ENCODE measurements around the gene TRAPPC6A.

Gene TRAPPC6A

GRCh38 chr19:45147835-45148676, 30.0 kb downstream of the TRAPPC6A start:
- intact Hi-C loops (cut with DNase I; ENCODE audit: low total_unique reads) = no loop called here
- TF ChIP-seq, protein P1, sequence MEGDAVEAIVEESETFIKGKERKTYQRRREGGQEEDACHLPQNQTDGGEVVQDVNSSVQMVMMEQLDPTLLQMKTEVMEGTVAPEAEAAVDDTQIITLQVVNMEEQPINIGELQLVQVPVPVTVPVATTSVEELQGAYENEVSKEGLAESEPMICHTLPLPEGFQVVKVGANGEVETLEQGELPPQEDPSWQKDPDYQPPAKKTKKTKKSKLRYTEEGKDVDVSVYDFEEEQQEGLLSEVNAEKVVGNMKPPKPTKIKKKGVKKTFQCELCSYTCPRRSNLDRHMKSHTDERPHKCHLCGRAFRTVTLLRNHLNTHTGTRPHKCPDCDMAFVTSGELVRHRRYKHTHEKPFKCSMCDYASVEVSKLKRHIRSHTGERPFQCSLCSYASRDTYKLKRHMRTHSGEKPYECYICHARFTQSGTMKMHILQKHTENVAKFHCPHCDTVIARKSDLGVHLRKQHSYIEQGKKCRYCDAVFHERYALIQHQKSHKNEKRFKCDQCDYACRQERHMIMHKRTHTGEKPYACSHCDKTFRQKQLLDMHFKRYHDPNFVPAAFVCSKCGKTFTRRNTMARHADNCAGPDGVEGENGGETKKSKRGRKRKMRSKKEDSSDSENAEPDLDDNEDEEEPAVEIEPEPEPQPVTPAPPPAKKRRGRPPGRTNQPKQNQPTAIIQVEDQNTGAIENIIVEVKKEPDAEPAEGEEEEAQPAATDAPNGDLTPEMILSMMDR (IDR thresholded peaks at IDR 0.05) = no peak
- Histone ChIP-seq H3K9me3 (no peaks in the 10 kb centered on the region), H3K4me3 (no peak overlapping the region), H3K36me3 (peaks cover 31 to 50% (median 46%) of the 10 kb centered on the region in 3 donors), H3K27me3 (peaks cover 0 to 40% of the 10 kb centered on the region in 2 donors), H3K4me1 (peaks cover 3 to 22% (median 17%) of the 10 kb centered on the region in 4 donors), H3K27ac (no peak overlapping the region)
- DNase-seq = no peak

DNA sequence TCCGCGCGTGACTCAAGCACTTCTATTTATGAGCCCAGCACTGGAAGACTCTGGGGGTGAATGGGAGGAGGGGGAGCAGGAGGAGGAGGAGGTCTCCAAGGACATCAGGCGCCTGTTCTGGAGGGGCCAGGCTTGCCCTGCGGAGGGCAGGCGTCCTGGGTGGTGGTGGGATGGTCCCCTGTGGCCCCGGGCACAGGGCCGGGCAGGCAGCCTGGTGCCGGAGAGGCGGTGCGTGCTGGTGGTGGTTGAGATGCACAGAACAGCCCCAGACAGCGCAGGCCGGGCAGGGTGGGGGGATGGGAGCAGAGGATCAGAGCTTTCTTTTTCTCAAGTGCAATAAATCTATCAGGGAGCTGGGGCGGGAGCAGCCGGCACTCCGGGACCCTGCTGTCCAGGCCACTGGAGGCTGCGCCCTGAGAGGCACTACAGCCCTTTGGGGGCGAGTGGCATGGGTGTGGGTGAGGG, 31.3 kb downstream of the TRAPPC6A start:
- Histone ChIP-seq H3K27ac (no peak overlapping the region), H3K27me3 (peaks cover 0 to 27% of the 10 kb centered on the region in 2 donors), H3K4me1 (peaks cover 0 to 9% (median 4%) of the 10 kb centered on the region in 4 donors), H3K36me3 (peaks cover 37 to 63% (median 59%) of the 10 kb centered on the region in 3 donors), H3K4me3 (no peak overlapping the region), H3K9me3 (no peaks in the 10 kb centered on the region)
- intact Hi-C loops (cut with DNase I; ENCODE audit: low total_unique reads) = no loop called here
- TF ChIP-seq, protein P1 (IDR thresholded peaks at IDR 0.05) = no peak
- DNase-seq = no peak

GRCh38 chr19:45146251-45146650, 31.8 kb downstream of the TRAPPC6A start:
- no peak for DNase-seq
- Histone ChIP-seq H3K4me3 (no peak overlapping the region), H3K4me1 (peaks cover 0 to 4% (median 0%) of the 10 kb centered on the region in 4 donors), H3K27me3 (peaks cover 0 to 22% of the 10 kb centered on the region in 2 donors), H3K27ac (no peak overlapping the region), H3K9me3 (no peaks in the 10 kb centered on the region), H3K36me3 (peaks cover 42 to 68% (median 64%) of the 10 kb centered on the region in 3 donors)
- intact Hi-C loops (cut with DNase I; ENCODE audit: low total_unique reads) = no loop called here
- TF ChIP-seq, protein P1 (IDR thresholded peaks at IDR 0.05) = no peak

DNA sequence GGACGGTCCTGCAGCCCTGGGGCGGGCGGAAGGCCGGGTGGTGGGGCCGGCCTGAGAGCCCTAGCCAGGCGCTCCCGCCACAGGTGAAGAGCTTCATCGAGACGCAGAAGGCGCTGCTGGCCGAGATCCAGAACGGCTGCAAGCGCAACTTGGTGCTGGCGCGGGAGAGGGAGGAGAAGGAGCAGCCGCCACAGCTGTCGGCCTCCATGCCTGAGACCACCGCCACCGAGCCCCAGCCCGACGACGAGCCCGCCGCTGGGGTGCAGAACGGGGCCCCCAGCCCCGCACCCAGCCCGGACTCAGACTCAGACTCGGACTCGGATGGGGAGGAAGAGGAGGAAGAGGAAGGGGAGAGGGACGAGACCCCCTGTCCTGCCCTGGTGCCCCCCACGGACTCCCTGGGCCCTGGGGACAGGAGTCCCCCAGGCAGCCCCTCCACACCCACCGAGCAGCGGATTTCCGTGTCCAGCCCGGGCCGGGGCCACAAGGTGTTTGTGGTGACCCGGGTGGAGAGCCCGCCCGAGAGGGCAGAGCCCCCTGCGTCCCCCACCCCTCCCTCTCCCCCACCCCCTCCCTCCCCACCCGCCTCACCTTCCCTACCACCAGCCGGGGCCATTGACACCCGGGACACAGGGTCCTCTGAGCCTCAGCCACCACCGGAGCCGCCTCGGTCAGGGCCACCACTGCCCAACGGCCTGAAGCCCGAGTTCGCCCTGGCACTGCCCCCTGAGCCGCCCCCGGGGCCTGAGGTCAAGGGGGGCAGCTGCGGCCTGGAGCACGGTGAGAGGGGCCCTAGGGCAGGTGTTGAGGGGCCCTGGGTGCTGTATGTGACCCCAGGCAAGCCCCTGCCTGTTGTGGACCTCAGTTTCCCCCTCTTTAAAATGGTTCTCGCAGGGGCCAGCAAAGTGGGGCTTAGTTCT, 32.5 kb downstream of the TRAPPC6A start:
- Histone ChIP-seq H3K9me3 (no peaks in the 10 kb centered on the region), H3K36me3 (peaks cover 49 to 76% (median 66%) of the 10 kb centered on the region in 3 donors), H3K4me1 (no peaks in the 10 kb centered on the region), H3K4me3 (no peak overlapping the region), H3K27me3 (peaks cover 0 to 14% of the 10 kb centered on the region in 2 donors), H3K27ac (no peak overlapping the region)
- intact Hi-C loops (cut with DNase I; ENCODE audit: low total_unique reads) = no loop called here
- no peak for DNase-seq
- TF ChIP-seq, protein P1 (IDR thresholded peaks at IDR 0.05) = no peak

- Histone ChIP-seq H3K4me3 (no peak overlapping the region), H3K36me3 (peaks cover 52 to 79% (median 66%) of the 10 kb centered on the region in 3 donors), H3K27ac (no peak overlapping the region), H3K4me1 (no peaks in the 10 kb centered on the region), H3K27me3 (peaks cover 0 to 6% of the 10 kb centered on the region in 2 donors), H3K9me3 (no peaks in the 10 kb centered on the region)
- DNase-seq = no peak
- TF ChIP-seq, protein P1 (IDR thresholded peaks at IDR 0.05) = no peak
- intact Hi-C loops (cut with DNase I; ENCODE audit: low total_unique reads) = no loop called here
Observed at GRCh38 chr19:45144431-45145269, 33.4 kb downstream of the TRAPPC6A start.
